Smooth muscle cell of bladder (primary cell): ENCODE results near the gene TMEM184A. TPM values are rescaled to one million over a fixed set of nuclear protein-coding genes. Genes with fewer than 3 reads are reported as not detected.

Experiments used
- total RNA-seq: library from RNA; depleted of rRNA; stranded (reverse); fragments of >200 nt; gene quantifications from 2 replicates; pipeline ENCODE4 v1.2.3, GENCODE V29; 2014

The TMEM184A gene
- total RNA-seq: 0.09 and 0.14 TPM in 2 replicates

GRCh38 chr7:1555813-1556543, at the start of gene TMEM184A:
TMEM184A (minus strand) TSS chr7:1556205; CDS start chr7:1555484, 721 bp downstream.

GRCh38 chr7:1569833-1570632, 14.0 kb upstream of the TMEM184A start, which contains the start of gene PSMG3:
PSMG3 (minus strand) TSS chr7:1570032; CDS start chr7:1569339, 693 bp downstream.

GRCh38 chr7:1503816-1504775, 51.9 kb downstream of the TMEM184A start, which contains the start of gene INTS1:
INTS1 (minus strand) TSS chr7:1504389; CDS start chr7:1503960, 429 bp downstream.

Other genes starting within 250 kb of the TMEM184A start
- gene MICALL2, start 96.7 kb downstream of the TMEM184A start, total RNA-seq: 12.5 and 20.3 TPM in 2 replicates
- gene INTS1, start 51.8 kb downstream of the TMEM184A start, total RNA-seq: 19.5 and 26.3 TPM in 2 replicates
- gene MAFK, start 25.5 kb downstream of the TMEM184A start, total RNA-seq: 14.2 and 19.7 TPM in 2 replicates
- 25.4 and 25.9 TPM in 2 replicates for gene PSMG3, start 13.8 kb upstream of the TMEM184A start, total RNA-seq
- 1.1 and 2.1 TPM in 2 replicates for gene ELFN1, start 114.1 kb upstream of the TMEM184A start, total RNA-seq